Head of caudate nucleus (tissue), 42 donors: Measurements from ENCODE around the gene KRTAP19-2.
"Not testable (repeated sequence)": the region's sequence is repeated elsewhere in the genome, so short reads cannot be mapped to it uniquely, and the experiment has no call there.

Source experiments
- DNase-seq, 42 donors: peaks; one replicate each; pipeline versions ENCODE4 v3.0.0 to v3.0.0-alpha.2; 2020 to 2021; ENCODE audit warnings: mixed read lengths in 7 of 42
- intact Hi-C: fragments of 100-400 bp; cut with DNase I; formaldehyde crosslinking; loops from one replicate; pipeline ENCODE4 v1.15.0; 2022

KRTAP19-2 gene, protein sequence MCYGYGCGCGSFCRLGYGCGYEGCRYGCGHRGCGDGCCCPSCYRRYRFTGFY

DNA sequence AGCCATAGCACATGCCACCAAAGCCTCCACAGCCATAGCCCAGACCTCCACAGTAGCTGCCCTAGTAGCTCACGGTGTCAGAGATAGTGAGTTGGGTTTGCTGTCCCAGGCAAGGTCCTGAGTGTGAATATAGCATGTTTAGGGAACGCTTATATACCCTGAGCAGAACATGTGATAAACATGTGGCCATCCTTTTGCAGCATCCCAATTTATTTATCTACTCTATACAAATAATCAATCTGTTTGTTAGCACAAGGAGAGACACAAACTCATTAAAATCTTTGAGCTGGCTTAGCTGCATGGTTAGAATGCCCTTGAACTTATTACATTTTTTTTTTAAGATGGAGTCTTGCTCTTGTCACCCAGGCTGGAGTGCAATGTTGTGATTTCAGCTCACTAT lies at the start of gene KRTAP19-2:
KRTAP19-2 (minus strand) TSS at position 101 of the 400 bp plus-strand sequence; CDS start at position 13, 88 bp downstream.
- intact Hi-C loops, result no loop called here
- no peak for DNase-seq

DNA sequence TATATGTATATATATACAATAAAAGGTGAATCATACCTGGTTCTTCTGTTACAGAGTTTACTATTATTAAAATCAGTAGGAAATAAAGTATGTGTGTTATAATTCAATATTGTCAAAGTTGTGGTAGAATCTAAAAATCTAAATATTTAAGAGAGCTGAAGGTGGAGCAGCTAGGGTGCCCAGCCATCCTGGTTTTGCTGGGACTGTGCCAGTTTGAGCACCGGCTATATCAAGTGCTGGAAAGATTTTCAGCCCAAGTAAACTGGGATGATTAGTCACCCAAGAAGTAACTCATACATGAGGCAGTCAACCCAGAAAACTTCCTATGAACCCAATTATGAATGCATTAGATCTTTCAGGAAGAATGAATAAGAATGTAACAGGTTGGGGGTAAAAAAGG lies 31.6 kb upstream of the KRTAP19-2 start:
- intact Hi-C loops, result no loop called here
- DNase-seq, result no peak

DNA sequence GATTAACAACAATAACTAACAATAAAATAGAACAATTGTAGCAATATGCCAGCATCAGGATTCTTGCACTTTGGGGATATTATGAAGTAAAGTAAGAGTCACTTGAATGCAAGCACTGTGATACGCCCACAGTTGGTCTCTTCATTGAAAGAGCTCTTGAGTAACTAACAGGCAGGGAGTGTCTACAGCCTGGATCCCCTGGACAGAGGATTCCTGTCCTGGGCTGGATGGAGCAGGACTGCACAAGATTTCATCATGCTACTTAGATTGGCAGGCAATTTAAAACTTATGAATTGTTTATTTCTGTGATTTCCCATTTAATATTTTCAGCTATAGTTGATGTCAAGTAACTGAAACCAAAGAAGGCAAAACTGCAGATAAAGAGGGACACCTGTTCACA lies 28.4 kb upstream of the KRTAP19-2 start:
- intact Hi-C loops, result no loop called here
- no peak for DNase-seq

DNA sequence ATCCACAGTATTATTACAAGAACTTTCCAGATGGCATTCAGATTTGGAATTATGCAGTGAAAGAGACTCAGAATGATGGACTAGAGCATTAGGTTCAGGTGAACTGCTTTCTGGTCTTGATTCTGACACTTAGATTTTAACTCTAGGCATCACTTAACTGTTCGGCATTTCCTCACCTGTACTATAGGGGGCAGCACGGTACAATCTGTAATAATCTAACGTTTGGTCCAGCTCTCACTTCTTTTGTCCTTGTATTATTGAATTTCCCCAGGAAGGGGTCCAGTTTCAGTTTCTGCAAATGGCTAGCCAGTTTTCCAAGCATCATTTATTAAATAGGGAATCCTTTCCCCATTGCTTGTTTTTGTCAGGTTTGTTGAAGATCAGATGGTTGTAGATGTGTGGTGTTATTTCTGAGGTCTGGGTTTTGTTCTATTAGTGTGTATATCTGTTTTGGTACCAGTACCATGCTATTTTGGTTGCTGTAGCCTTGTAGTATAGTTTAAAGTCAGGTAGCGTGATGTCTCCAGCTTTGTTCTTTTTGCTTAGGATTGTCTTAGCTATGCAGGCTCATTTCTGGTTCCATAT lies 18.5 kb upstream of the KRTAP19-2 start:
- DNase-seq, intact Hi-C loops: not testable (repeated sequence)

DNA sequence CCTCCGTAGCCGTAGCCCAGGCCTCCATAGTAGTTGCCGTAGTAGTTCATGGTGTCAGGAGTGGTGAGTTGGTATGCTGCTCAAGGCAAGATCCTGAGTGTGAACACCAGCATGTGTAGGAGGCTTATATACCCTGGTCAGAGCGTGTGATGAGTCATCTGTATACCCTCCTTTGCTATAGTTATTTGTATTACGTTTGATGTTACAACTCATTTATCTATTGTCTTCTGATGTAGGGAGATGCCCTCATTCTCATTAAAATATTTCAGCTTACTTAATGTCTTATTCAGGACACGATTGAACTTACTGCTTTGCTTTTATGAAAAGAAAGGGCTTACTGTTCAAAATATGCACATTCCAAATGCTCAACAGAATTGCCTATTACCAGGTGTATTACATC lies 14.8 kb upstream of the KRTAP19-2 start, which contains the start of gene KRTAP19-5:
KRTAP19-5 (minus strand) TSS at position 101 of the 400 bp plus-strand sequence; CDS start at position 50, 51 bp downstream.
- intact Hi-C loops, result no loop called here

DNA sequence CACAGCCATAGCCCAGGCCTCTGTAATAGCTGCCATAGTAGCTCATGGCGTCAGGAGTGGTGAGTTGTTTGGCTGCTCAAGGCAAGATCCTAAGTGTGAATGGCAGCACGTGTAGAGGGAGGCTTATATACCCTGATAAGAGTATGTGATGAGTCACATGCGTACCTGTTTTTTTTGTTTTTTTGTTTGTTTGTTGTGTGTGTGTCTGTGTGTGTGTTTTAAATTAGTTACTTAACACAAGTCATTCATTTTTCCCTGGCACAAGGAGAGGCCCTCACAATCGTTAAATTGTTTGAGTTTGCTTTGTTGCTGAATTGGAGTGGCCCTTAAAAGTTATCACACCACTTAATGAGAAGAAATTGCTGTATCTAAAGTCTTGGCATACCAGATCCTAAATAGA lies 9.8 kb upstream of the KRTAP19-2 start, which contains the start of gene KRTAP19-4:
KRTAP19-4 (minus strand) TSS at position 101 of the 400 bp plus-strand sequence; CDS start at position 46, 55 bp downstream.
- no peak for DNase-seq
- intact Hi-C loops, result no loop called here

More for the DNA sequence above, 14.8 kb upstream of the KRTAP19-2 start, which contains the start of gene KRTAP19-5:
- DNase-seq, result no peak

DNA sequence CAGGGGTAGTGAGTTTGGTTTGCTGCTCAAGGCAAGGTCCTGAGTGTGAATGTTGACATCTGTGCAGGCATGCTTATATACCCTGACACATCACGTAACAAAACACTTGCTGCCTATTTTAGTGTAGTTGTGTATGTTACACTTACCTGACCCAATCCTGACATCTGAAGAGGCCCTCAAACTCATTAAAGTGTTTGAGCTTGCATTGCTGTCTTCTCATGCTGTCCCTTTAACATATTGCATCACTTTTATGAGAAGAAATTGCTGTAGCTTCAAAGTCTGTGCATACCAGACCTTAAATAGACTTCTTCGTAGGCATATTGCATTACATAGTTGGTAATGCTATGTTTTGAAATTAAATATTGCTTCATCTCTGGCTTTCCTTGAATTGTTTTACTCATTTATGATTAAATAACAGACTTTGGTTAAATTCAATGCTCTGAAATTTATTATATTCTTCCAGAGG lies 4.8 kb upstream of the KRTAP19-2 start, which contains the start of gene KRTAP19-3:
KRTAP19-3 (minus strand) TSS at position 51 of the 466 bp plus-strand sequence. CDS start 56 bp downstream, outside the sequence.
- DNase-seq, result no peak
- intact Hi-C loops, result no loop called here

DNA sequence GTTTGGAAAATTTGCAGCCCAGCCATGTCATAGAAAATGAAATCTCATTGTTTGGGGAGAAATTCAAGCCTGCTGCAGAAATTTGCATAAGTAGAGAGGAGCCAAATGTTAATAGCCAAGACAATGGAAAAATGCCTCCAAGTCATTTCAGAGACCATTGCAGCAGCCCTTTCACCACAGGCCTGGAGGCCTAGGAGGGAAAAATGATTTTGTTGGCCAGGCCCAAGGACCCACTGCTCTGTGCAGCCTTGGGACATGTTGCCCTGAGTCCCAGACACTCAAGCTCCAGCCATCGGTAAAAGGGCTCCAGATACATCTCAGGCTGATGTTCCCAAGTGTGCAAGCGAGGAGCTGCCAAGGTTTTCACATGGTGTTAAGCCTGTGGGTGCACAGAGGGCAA lies 1.1 kb downstream of the KRTAP19-2 start:
- intact Hi-C loops, result no loop called here
- no peak for DNase-seq

DNA sequence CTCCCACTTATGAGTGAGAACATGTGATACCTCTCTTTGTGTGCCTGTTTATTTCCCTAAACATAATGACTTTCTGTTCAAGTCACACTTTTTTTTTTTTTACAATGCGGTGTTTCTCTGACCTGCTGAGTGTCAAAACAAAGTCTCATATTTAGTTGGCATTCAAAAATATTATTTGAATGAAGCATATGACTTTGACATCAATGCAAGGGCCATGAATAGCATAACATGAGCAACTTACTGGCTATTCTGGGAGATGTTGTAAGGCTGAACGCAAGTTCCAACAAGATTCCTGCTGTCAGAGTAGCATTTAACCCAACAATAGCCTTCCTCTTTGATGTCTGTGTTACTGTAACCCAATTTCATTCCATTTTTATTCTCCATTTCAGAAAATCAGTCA lies 5.1 kb downstream of the KRTAP19-2 start:
- DNase-seq, result no peak
- intact Hi-C loops, result no loop called here

DNA sequence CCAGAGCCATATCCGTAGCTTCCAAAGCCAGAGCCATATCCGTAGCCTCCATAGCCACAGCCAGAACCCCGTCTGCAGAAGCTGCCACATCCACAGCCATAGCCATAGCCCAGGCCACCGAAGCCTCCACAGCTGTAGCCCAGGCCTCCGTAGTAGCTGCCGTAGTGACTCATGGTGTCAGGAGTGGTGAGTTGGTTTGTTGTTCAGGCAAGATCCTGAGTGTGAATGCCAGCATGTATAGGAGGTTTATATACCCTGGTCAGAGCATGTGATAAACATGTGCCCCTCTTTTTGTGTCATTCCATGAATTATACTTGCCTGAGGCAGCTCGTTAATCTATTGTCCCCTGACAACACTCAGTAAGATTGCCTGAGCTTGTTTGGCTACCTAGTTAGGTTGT lies 7.1 kb downstream of the KRTAP19-2 start, which contains the start of gene KRTAP19-1:
KRTAP19-1 (minus strand) TSS at position 223 of the 400 bp plus-strand sequence; CDS start at position 173, 50 bp downstream.
- intact Hi-C loops, result no loop called here
- DNase-seq, result no peak

DNA sequence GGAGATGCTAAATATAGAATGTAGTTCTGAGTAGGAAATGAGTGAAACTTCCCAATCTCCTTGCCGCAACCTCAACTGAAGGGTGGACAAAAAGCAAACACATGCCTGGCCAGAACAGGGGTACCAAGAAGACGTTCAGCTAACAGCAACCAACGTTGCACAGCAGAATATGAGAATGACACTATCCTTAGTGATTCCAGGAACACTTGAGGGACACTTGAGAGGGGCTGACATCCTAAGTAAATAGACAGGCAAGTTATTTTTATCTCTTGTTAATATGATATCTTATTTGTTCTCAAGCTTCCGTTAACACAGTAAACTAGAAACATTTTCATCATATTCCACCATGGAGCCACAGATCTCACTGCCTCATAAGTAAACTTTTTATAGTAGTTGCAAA lies 8.0 kb downstream of the KRTAP19-2 start:
- intact Hi-C loops, result no loop called here
- DNase-seq, result no peak

DNA sequence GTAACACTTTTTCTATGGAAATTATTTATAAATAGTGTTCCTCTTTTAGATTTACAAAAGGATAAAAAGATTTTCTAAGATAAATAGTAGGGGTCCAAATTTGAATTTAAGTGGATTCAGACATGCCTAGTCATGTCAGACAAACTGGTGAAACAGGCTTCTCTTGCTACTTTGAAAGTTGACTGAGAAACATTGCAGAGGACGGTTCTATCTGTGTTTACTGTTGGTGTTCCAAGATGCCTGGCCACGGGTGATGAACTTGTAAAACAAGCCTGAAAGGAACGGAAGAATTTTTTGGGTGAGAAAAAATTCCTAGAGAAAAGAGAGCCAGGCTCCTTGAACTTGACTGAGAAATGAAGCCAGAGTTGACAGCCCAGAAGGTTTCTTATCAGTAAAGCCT lies 9.2 kb downstream of the KRTAP19-2 start:
- no peak for DNase-seq
- intact Hi-C loops, result no loop called here

DNA sequence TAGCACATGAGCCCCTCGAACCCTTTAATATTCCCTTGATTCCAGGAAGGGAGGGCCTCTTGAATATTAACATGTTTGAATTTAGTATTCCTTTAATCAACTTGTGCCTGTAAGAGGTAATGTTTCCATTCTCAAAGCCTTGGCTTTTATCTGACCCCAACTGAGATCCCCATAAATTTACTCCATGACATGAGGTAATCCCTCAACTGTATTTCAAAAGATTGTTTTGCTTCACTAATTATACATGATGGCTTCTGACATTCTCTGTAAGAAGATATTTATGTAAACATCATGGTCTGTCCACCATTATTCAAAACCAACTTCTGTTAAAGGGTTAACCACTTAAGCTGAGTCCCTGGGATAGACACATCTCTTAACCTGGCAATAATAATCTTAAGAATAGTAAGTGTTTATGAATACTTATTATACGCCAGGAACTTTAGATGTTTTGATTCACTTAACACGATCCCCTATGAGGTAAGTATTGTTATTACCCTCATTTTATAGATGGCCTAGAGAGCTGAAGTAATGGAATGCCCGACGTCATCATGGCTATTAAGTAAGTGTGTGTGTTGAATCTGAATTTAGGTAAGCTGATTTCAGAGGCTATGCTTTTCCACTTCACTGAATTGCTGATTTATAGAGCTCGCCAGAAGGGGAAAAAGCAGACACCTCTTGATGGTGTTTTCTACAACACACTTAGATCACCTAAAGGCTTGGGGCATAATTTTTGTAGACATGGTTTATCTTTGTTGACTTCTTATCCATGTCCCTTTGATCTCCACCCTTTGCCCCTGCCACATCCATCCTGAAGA lies 18.1 kb downstream of the KRTAP19-2 start:
- no peak for DNase-seq

DNA sequence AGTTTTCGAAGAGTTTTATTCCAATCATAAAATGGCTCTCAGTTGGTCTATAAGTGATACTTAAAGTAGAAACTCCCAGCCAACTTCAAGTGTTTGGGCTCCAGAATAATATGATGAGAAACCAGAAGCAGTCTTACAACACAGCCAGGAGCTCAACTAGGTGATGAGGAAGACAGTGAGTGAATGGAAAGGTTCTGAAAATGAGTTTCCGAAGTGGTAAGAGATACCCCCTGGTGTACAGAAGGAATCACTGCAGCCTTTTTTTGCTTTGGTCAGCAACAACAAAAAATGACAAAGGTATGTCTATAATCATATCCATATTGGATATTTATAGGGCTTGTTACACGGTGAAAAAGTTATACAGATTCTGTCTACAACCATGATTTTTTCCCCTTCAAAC lies 23.5 kb downstream of the KRTAP19-2 start:
- peak in 1 of 42 donors; percentile 2 for DNase-seq

More for the DNA sequence above, 18.1 kb downstream of the KRTAP19-2 start:
- intact Hi-C loops, result no loop called here

DNA sequence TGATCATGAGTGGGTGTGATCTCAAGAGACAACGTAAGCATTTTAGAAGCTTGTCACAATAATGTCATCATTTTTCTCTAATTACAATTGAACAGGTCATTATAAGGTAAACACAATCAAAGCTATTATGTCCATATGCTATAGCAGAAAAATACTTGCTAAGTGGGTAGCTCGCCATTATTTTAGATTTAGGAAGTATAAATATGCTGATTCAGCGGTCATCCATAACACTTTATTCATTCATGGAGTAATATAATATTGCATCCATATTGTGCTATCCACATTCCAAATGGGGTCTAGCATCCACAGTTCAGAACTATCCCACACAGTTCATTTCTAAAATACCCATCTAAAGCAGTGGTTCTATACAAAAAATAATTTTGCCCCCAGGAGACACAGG lies 38.7 kb downstream of the KRTAP19-2 start:
- intact Hi-C loops, result no loop called here
- no peak for DNase-seq

More for the DNA sequence above, 23.5 kb downstream of the KRTAP19-2 start:
- intact Hi-C loops, result no loop called here

DNA sequence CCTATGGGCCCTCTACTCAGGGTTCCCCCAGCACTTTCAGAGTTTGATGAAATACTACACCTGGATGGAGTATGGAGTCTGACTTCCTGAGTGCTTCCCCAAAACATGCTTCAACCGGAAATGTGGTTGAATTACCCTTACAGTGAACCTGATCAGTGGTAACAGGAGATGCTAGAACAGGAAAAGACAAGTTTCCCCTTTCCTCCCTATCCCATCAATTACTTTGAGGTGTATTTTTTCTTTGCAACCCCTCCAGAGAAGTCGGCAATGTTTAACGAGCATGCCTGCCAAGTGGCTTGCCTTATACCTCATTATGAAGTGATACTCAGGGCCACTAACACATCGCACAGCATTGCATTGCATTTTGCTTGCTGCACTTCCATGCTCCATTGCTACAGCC lies 40.2 kb downstream of the KRTAP19-2 start:
- DNase-seq, result no peak
- intact Hi-C loops, result no loop called here

DNA sequence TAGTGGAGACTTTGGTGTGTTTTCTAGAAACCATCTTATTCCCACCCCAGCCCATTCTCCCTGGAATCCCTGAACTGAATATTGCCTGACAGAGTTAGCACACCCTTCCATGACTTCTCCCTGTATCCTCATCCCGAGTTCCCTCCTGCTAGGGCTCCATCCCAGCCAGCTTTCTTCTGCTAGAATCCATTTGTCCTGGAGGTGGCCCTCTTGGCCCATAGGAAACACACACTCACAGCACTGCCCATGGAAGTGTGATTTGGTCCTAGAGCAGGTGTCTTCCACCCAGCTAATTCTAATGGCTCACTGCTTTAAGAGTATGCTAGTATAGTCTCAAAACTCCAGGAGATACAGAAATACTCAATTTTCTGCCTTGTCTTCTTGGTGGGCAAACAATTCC lies 43.0 kb downstream of the KRTAP19-2 start:
- intact Hi-C loops, result no loop called here
- no peak for DNase-seq

DNA sequence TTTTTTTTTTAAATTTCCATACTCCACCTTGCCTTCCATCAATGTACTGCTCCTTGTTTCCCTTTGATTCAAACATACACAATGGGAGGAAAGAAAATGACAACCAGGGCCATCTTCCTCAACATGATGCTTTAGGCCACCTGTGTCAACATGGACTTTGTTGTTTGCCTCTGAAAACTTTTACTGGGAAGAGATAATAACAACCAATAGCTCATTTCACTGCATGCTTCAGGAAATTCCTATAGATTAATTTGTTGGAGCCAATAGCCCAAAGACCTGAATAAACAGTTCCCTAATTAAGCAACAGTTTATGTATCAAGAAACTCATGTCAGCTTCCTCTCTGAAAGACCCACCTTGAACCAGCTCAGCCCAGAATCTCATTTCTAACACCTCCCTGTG lies 44.0 kb downstream of the KRTAP19-2 start:
- DNase-seq, result no peak
- intact Hi-C loops, result no loop called here

DNA sequence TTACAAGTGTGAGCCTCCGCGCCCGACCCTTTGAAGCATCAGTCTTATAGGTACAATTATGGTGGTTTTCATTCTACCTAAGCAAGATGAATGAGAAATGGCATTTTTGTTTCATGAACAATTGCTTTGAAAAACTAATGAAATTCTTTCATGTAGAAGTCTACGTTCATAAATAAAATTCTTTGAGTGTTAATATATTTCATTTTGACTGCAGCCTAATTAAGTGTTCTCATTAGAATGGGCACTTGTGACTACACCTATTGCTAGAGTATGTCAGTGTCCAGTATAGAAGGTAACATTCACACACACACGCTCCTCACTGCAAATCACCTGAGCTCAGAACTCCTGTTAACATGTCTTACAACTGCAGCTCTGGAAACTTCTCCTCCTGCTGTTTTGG lies 47.3 kb downstream of the KRTAP19-2 start, which contains the start of gene KRTAP15-1:
KRTAP15-1 (plus strand) TSS at position 301 of the 400 bp plus-strand sequence; CDS start at position 354, 53 bp downstream.
- intact Hi-C loops, result no loop called here
- DNase-seq, result no peak
